Measurements from ENCODE around the gene ANO2.

The ANO2 gene

GRCh38 chr12:5713599-5714081 lies 231.4 kb downstream of the ANO2 start:
- H3K4me3 ChIP-seq (ENCODE audit: low read depth, low read length), result no peak overlapping the region
- DNase-seq (ENCODE audit: low read depth), result no peak
- no peak for TF ChIP-seq CTCF (IDR thresholded peaks at IDR 0.05; ENCODE audit: insufficient read depth, low read depth, low read length, missing control alignments)

- TF ChIP-seq CTCF (IDR thresholded peaks at IDR 0.05; ENCODE audit: insufficient read depth, low read depth, low read length, missing control alignments), result no peak
- DNase-seq (ENCODE audit: low read depth), result no peak
- H3K4me3 ChIP-seq (ENCODE audit: low read depth, low read length), result no peak overlapping the region
These were observed 234.7 kb downstream of the ANO2 start for GRCh38 chr12:5710260-5710878.

GRCh38 chr12:5708371-5708770 lies 236.7 kb downstream of the ANO2 start:
- no peak for DNase-seq (ENCODE audit: low read depth)
- no peak for TF ChIP-seq CTCF (IDR thresholded peaks at IDR 0.05; ENCODE audit: insufficient read depth, low read depth, low read length, missing control alignments)
- H3K4me3 ChIP-seq (ENCODE audit: low read depth, low read length), result no peak overlapping the region

GRCh38 chr12:5706247-5706646 lies 238.8 kb downstream of the ANO2 start:
- TF ChIP-seq CTCF (IDR thresholded peaks at IDR 0.05; ENCODE audit: insufficient read depth, low read depth, low read length, missing control alignments), result no peak
- no peak overlapping the region for H3K4me3 ChIP-seq (ENCODE audit: low read depth, low read length)
- DNase-seq (ENCODE audit: low read depth), result no peak

- H3K4me3 ChIP-seq (ENCODE audit: low read depth, low read length), result no peak overlapping the region
- DNase-seq (ENCODE audit: low read depth), result no peak
- no peak for TF ChIP-seq CTCF (IDR thresholded peaks at IDR 0.05; ENCODE audit: insufficient read depth, low read depth, low read length, missing control alignments)
These were observed 239.3 kb downstream of the ANO2 start for GRCh38 chr12:5705791-5706190.

- TF ChIP-seq CTCF (IDR thresholded peaks at IDR 0.05; ENCODE audit: insufficient read depth, low read depth, low read length, missing control alignments), result no peak
- no peak for DNase-seq (ENCODE audit: low read depth)
- H3K4me3 ChIP-seq (ENCODE audit: low read depth, low read length), result no peak overlapping the region
These were observed 250.2 kb downstream of the ANO2 start for GRCh38 chr12:5694759-5695409.

Data from GM12865 (cell line).